ENCODE results near the gene MOGAT3.

Gene MOGAT3

GRCh38 chr7:101163279-101164070, 37.4 kb downstream of the MOGAT3 start:
- no peak for TF ChIP-seq CTCF (IDR thresholded peaks at IDR 0.05)

GRCh38 chr7:101162551-101163278, 38.1 kb downstream of the MOGAT3 start:
- TF ChIP-seq CTCF (IDR thresholded peaks at IDR 0.05), result no peak

- no peak for TF ChIP-seq CTCF (IDR thresholded peaks at IDR 0.05)
These were observed 39.0 kb downstream of the MOGAT3 start for GRCh38 chr7:101161692-101162471.

GRCh38 chr7:101160910-101161309, 39.9 kb downstream of the MOGAT3 start:
- no peak for TF ChIP-seq CTCF (IDR thresholded peaks at IDR 0.05)

GRCh38 chr7:101159696-101160674, 40.9 kb downstream of the MOGAT3 start:
- no peak for TF ChIP-seq CTCF (IDR thresholded peaks at IDR 0.05)

- no peak for TF ChIP-seq CTCF (IDR thresholded peaks at IDR 0.05)
These were observed 43.8 kb downstream of the MOGAT3 start for GRCh38 chr7:101156866-101157589.
